Stimulated activated CD4-positive, alpha-beta T cell treated with anti-CD3 and anti-CD28 coated beads, TNF-alpha, amount 100 ng/mL, for 48 hours (primary cell): ENCODE measurements around the gene REXO2.

Experiments used
- DNase-seq, 3 donors: peaks; one replicate each; pipeline ENCODE4 v3.0.0-alpha.2; 2020; ENCODE audit warnings: low read depth in 3 of 3

The REXO2 gene

DNA sequence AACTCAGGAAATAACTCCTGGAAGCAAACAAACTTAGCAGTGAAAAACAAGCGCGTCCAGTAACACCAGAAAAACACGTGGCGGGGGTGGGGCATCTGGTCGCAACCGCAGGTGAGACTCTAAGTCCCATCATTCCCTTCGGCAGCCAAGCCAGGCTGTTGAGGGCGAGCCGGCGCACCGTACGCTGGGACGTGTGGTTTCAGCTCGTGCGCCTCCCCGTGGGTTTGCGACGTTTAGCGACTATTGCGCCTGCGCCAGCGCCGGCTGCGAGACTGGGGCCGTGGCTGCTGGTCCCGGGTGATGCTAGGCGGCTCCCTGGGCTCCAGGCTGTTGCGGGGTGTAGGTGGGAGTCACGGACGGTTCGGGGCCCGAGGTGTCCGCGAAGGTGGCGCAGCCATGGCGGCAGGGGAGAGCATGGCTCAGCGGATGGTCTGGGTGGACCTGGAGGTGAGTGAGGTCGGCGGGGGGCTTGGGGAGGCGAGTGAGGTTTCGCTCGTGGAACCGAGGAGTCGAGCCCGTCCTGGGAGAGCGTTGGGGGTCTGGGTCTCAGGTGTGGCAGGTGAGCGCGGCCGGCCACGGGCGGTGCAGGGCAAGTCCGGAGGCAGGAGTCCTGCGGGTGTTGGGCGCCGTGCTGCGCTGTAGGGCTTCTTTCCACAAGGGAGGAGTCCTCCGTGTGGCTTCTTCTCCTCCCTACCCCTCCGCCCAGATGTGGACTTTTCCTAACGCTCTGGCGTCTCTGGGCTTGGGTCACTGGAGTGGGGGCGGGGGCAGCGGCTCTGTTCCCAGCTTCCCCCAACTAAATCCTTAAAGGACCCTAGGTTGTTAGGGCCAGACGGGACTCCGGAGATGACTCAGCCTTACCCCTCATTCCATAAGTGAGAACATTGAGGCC, at the start of gene REXO2:
TSS of gene REXO2 (plus strand) at position 239 of the 892 bp plus-strand sequence. CDS start at position 301, 62 bp downstream.
- DNase-seq: peak; percentile 85 to 90 (median 89)

DNA sequence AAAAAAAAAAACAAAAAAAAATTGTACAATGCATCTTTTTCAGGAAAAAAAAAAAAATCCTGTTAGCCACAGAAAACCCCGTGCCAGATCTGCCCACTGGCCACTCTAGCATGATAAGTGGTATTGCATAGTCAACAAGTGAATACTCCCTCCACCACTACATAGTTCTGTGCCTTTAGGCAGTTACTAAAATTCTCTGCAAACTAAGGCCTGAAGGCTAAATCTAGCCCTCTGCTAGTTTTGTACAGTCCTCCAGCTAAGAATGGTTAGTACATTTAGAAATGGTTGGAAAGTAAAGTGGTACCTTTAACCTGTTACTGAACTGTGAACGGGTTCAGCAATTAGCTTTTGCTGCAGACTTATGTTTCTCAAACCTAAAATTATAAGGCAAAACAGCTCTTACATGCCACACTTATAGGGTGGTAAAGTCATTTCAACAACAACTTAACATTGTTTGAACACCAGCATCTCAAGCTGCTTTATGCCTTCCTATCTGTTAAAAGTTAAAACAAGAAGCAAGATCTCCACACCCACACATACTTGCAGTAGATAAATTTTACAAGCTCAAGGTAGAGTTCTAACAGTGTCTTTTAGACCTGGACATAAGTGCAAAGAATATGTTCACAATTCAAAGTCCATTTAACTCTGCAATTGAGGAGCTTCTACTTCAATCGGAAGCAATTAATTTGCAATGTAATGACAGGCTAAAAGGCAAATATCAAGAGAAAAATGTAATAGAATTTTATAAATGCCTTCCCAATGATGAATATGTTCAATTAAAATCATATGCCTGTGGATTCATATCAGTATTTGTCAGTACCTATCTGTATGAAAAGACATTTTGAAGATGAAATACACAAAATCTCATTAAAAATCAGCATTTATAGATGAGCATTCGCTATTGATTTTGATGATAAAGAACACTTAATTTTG, 46.3 kb upstream of the REXO2 start:
- no peak for DNase-seq

- no peak for DNase-seq
These were observed 43.5 kb upstream of the REXO2 start for GRCh38 chr11:114395736-114396135.

- DNase-seq: no peak
These were observed 42.4 kb upstream of the REXO2 start for GRCh38 chr11:114396916-114397315.

- no peak for DNase-seq
These were observed 41.8 kb upstream of the REXO2 start for GRCh38 chr11:114397349-114397982.

GRCh38 chr11:114398303-114398920, 40.9 kb upstream of the REXO2 start:
- no peak for DNase-seq

GRCh38 chr11:114399490-114400215, 39.6 kb upstream of the REXO2 start:
- no peak for DNase-seq

- DNase-seq: peak; percentile 94 to 96 (median 96)
These were observed 38.9 kb upstream of the REXO2 start, which contains the start of the genes C11orf71 and RBM7 for GRCh38 chr11:114400216-114400914. C11orf71 (minus strand) TSS chr11:114400511; CDS start chr11:114400331, 180 bp downstream. RBM7 (plus strand) TSS chr11:114400666; CDS start chr11:114400672, 6 bp downstream.

DNA sequence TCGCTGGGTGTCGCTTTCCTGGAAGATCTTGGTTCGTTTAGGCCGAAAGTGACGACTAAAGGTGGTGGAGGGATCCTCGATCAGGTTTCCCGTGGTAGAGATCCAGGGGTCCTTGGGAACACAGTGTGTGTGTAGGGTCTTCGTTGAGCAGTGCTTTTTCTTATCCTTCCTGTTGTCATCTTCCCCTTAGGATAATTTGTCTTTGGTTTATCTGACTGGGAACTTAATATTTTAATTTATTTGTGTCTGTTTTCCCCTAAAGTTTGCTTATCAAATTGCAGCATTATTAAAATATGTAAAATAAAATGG, 38.4 kb upstream of the REXO2 start:
- DNase-seq: no peak

DNA sequence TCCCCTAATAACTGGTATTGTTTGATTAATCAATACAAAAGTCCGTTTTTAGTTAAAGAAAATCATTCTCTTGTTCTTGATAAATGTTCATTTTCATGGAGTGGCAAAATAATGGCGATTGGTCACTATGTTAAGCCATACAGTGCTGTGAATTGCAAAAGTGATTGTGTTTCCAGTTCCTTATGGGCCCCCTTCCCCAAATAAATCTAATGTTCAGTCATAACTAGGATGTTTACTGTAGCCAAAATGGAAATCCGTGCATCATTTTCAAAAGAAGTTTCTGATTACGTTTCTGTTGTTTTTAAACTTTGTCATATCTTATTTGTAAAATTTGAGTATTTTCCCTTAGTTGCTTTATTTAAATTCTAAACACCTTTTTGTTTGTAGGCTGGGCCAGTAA, 38.0 kb upstream of the REXO2 start:
- no peak for DNase-seq

DNA sequence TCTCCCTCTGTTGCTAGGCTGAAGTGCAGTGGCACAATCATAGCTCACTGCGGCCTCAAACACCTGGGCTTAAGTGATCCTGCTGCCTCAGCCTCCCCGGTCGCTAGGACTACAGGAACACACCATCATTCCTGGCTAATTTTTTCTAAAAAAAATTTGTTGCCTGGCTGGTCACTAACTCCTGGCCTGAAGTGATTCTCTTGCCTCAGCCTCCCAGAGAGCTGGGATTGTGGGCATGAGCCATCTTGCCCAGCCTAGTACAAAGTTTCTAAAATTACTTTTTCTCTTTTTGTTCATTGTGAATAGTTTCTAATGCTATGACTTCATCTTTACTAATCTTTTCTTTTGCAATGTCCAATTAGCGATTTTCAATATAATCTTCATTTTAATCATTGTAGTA, 26.3 kb upstream of the REXO2 start:
- DNase-seq: no peak

DNA sequence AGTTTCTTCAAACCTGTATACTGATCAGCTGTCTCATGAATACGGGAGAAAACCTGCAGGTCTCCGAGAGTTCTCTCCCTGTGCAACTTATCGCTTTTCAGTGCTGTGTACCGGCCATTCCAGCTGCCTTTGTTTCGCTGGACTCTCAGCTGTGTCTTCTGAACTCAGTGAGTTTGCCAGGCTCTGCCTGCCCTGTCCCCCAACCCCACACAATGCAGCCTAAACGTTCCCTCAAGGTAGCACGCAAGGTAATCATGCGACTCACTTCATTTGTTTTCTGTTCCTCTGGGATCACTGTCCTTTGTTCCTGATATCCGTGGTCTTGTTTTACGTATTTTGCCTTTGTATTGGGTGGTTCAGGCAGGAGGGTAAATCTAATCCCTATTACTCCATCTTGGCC, 25.3 kb upstream of the REXO2 start:
- no peak for DNase-seq

- DNase-seq: no peak
These were observed 22.8 kb upstream of the REXO2 start for GRCh38 chr11:114416441-114416961.

DNA sequence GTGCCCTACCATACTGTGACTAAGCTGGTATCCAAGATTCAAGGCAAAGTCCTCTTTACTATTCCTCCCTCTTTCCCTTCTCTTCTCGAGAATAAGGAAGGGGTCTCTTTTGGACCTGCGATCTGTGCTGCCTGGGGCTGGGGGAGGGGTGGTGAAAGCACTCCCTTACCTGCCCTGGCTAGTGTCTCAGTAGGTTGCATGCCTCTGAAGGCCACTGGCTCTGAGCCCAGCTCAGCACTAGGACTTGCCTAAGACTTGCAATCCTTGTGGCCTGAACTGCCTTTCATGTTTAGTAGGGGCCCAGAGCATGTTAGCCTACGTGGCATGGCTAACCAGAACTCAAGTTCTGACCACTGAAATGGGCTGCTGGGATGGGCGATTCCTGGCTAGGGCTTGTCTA, 13.0 kb upstream of the REXO2 start:
- DNase-seq: no peak

GRCh38 chr11:114430290-114430689, 9.0 kb upstream of the REXO2 start:
- no peak for DNase-seq

DNA sequence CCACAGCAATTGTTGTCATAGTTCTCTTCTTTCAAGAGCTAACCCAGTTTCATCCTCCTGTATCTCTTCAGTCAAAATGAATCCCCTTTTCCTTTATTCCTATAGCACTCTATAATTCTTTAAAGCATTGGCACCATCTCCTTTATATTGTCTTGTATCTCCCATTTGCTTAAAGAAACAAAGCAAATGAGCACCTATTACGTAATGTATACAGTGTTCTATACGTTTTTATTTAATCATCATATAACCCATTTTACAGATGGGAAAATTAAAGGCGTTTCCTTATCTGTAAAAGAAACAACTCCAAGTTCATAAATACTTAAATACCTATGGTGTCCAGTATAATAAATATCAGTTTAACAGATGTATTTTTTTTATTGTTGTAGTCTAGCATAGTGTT, 6.4 kb upstream of the REXO2 start:
- DNase-seq: no peak

GRCh38 chr11:114433376-114433775, 5.9 kb upstream of the REXO2 start:
- no peak for DNase-seq

GRCh38 chr11:114438303-114438702, 964 bp upstream of the REXO2 start:
- no peak for DNase-seq

- no peak for DNase-seq
These were observed 1.0 kb downstream of the REXO2 start for GRCh38 chr11:114440121-114440860.
